Measurements from ENCODE around the gene C9orf72. TPM values are rescaled to one million over a fixed set of nuclear protein-coding genes. Genes with fewer than 3 reads are reported as not detected.

The C9orf72 gene
- total RNA-seq, 2 experiments from 2014 or later = 7.7 to 9.4 TPM

GRCh38 chr9:27537027-27537435 is 36.2 kb downstream of the C9orf72 start:
- no peak overlapping the region for H3K27ac Mint-ChIP-seq
- H3K36me3 Mint-ChIP-seq = no peaks in the 10 kb centered on the region
- no peaks in the 10 kb centered on the region for H3K27me3 Mint-ChIP-seq
- H3K9me3 Mint-ChIP-seq = no peaks in the 10 kb centered on the region
- no peak overlapping the region for H3K4me3 Mint-ChIP-seq
- H3K4me1 Mint-ChIP-seq = no peaks in the 10 kb centered on the region
- DNase-seq = no peak

DNA sequence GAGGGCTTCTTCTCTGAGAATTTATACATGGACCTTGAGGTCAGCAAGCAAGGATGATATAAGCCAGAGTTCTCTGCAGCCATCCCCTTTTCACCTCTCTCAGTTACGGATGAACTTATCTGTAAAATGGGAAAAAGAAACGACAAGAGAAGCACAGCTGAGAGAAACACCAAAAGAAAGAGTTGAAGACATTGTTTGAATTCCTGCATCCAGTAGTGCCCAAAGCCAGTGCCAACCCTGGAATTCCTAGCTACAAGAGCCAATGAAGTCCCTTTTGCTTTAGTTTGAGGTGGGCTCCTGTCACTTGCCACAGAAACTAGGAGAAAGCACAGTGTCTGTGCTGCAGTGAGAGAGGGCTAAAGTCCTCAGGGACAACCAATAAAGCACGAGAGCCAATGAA is 37.1 kb downstream of the C9orf72 start:
- no peaks in the 10 kb centered on the region for H3K27me3 Mint-ChIP-seq
- H3K9me3 Mint-ChIP-seq = no peaks in the 10 kb centered on the region
- H3K27ac Mint-ChIP-seq = no peak overlapping the region
- H3K4me3 Mint-ChIP-seq = no peak overlapping the region
- no peak for DNase-seq
- no peaks in the 10 kb centered on the region for H3K4me1 Mint-ChIP-seq
- no peaks in the 10 kb centered on the region for H3K36me3 Mint-ChIP-seq

DNA sequence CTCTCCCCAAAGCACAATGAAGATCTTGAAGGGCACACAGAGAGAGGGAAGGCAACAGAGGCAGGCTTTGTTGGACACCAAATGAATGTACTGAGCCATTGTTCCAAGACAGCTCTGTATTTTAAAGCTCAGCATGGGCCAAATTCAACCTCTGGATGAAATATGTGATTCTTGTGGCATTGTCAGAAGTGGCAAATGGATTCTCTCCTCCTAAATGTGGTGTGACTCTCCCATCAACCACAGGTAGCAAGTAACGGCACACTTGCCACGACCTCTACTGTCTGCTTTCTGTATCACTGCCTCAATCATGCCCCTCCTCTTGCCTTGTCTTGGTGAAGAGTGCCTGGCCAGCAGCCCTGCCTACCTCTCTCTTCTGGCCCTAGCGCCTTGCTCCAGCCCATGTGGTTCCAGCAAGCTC is 37.6 kb downstream of the C9orf72 start:
- no peak overlapping the region for H3K4me3 Mint-ChIP-seq
- no peak overlapping the region for H3K27ac Mint-ChIP-seq
- no peaks in the 10 kb centered on the region for H3K9me3 Mint-ChIP-seq
- no peaks in the 10 kb centered on the region for H3K4me1 Mint-ChIP-seq
- DNase-seq = no peak
- H3K36me3 Mint-ChIP-seq = no peaks in the 10 kb centered on the region
- H3K27me3 Mint-ChIP-seq = no peaks in the 10 kb centered on the region

DNA sequence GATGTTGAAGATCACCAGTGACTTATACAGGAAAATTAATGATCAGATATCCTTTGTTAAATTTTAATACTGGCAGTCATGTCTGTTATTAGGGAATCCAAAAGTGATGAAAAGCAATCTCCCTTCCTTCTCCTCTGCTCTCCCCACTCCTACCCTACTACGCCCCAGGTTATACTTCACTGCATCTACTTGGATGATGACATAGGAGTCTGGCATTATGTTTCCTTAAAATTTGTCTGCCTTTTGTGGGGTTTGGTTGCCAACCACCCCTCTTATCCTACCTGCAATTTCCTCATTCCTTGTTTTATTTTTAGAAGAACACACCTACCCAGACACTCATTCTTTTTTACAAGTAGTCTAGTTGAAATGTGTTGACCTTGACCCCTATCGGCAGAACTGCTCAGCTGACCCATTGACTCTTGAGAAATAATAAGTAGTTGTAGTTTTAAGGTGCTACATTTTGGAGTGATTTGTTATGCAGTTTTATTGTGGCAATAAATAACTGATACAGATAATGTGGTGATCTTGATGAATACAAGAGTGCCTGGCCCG is 38.5 kb downstream of the C9orf72 start:
- Mint-ChIP-seq H3K27me3 (no peaks in the 10 kb centered on the region), H3K27ac (no peak overlapping the region), H3K4me3 (no peak overlapping the region), H3K36me3 (no peaks in the 10 kb centered on the region), H3K9me3 (no peaks in the 10 kb centered on the region), H3K4me1 (no peaks in the 10 kb centered on the region)
- DNase-seq = no peak

GRCh38 chr9:27534131-27534530 is 39.1 kb downstream of the C9orf72 start:
- Mint-ChIP-seq H3K9me3 (no peaks in the 10 kb centered on the region), H3K27me3 (no peaks in the 10 kb centered on the region), H3K4me1 (no peaks in the 10 kb centered on the region), H3K36me3 (no peaks in the 10 kb centered on the region), H3K4me3 (no peak overlapping the region), H3K27ac (no peak overlapping the region)
- no peak for DNase-seq

GRCh38 chr9:27533311-27533710 is 40.0 kb downstream of the C9orf72 start:
- DNase-seq = no peak
- Mint-ChIP-seq H3K4me3 (no peak overlapping the region), H3K9me3 (no peaks in the 10 kb centered on the region), H3K4me1 (peaks cover 4% of the 10 kb centered on the region), H3K27me3 (no peaks in the 10 kb centered on the region), H3K27ac (no peak overlapping the region), H3K36me3 (no peaks in the 10 kb centered on the region)

- Mint-ChIP-seq H3K27ac (no peak overlapping the region), H3K36me3 (peaks cover 2% of the 10 kb centered on the region), H3K4me1 (peaks cover 8% of the 10 kb centered on the region), H3K4me3 (no peak overlapping the region), H3K9me3 (no peaks in the 10 kb centered on the region), H3K27me3 (peaks cover 12% of the 10 kb centered on the region)
- DNase-seq = no peak
These were observed 41.2 kb downstream of the C9orf72 start for GRCh38 chr9:27532046-27532445.

DNA sequence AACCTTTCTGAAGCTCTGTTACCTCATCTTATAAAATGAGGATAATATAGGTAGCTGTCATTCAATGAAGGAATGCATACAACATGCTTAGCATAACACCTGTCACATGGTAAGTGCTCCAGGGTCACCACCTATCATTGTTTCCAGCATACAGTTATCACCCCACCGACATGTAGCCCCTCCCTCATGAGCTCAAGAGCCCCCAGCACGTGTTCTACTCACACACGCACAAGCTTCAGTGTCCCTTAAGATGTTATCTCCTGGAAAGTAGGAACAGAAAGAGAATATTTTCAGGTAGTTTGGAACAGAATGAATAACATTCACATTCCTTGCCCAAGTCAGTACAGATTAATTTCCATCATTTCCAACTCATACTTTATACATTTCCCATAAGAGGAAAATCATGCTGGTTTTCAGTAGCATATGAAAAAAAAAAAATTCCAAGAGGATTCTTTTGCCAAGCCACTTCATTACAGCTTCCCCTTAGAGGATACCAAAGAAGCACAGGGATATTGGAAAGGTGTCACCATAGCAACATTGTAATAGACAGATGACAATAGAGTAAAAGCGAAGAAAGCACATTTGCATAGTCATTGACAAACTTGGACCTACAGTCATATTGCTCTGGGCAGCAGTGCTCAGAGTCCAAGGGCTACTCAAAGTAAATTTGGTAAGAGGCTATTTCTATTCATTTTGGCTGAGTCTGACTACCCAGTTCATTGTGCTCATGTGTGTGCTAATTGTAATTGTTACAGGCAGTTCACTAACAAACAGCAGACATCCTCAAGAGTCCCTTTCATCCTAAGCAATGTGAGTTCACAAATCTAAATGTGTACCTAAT is 42.1 kb downstream of the C9orf72 start:
- H3K36me3 Mint-ChIP-seq = peaks cover 2% of the 10 kb centered on the region
- H3K4me3 Mint-ChIP-seq = no peak overlapping the region
- peaks cover 20% of the 10 kb centered on the region for H3K27me3 Mint-ChIP-seq
- DNase-seq = no peak
- no peaks in the 10 kb centered on the region for H3K9me3 Mint-ChIP-seq
- H3K4me1 Mint-ChIP-seq = peaks cover 8% of the 10 kb centered on the region
- H3K27ac Mint-ChIP-seq = no peak overlapping the region

- Mint-ChIP-seq H3K4me3 (peak within 1 kb of the TSS; percentile 89), H3K9me3 (no peaks in the 10 kb centered on the region), H3K27me3 (peaks cover 20% of the 10 kb centered on the region), H3K4me1 (peaks cover 8% of the 10 kb centered on the region), H3K27ac (peak within 1 kb of the TSS; percentile 71), H3K36me3 (peaks cover 2% of the 10 kb centered on the region)
- peak; percentile 84 for DNase-seq
These were observed 43.7 kb downstream of the C9orf72 start, which contains the start of gene MOB3B for GRCh38 chr9:27529316-27530278. MOB3B (minus strand) TSS chr9:27529814; CDS start chr9:27455550, 74,264 bp downstream.

DNA sequence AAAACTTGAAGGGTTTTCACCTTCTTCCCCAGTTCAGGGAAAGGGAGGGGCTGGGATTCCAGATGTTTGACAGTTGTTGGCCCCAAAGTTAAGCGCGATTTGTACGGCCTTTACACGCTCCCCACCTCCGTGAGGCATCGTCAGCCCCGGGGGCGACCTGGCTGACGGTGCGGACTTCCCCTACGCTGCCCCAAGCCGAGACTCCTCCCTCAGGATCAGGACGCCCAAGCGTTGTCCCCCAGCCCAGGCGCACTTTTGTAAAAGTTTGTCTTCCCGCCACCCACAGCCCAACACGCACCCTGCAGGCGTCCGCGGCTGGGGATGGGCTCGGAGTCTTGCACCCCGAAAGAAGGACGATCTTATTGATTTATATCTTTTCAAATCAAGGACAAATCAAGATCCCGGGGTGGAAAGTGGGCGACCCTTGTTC is 44.4 kb downstream of the C9orf72 start:
- Mint-ChIP-seq H3K4me1 (peaks cover 8% of the 10 kb centered on the region), H3K4me3 (peak overlapping the region; percentile 89), H3K9me3 (no peaks in the 10 kb centered on the region), H3K36me3 (peaks cover 2% of the 10 kb centered on the region), H3K27ac (peak overlapping the region; percentile 71), H3K27me3 (peaks cover 20% of the 10 kb centered on the region)
- peak; percentile 69 for DNase-seq

DNA sequence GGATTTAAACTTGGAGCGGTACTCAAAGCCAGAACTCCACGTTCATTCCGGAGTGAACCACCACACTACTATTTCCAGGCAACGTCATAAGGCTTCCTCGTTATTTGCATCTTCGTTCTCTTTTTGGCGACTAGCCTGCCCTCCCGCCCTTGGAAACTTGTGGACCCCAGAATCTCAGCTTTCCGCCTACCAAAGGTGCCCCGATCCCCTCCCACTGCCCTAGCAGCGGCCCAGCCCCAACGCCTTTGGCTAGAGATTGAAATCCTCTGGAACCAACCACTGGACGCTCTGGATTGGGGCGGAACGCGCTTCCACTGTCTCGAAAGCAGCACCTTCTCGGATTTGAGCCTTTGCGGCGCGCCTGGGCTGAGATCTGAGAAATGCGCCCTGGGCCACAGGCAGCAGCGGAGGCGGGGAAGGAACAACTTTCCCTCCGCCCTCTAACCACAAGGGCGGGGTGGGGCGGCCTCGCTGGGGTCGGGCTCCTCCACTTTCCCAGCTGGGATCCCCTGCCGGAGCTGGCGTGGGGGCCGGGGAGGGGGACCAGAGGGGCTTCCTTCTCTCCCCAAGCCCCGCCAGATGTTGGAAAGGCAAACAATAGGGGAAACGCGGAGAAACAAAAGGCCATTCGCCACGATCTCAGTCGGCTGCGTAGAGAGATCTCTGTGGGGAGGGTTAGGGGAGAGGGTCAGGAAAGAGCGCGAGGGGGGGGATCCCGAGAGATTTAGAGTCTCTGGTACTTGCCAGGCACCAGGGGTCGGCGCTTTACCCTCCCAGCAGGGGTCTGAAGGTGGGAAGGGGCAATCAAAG is 45.0 kb downstream of the C9orf72 start:
- H3K27me3 Mint-ChIP-seq = peaks cover 20% of the 10 kb centered on the region
- peaks cover 2% of the 10 kb centered on the region for H3K36me3 Mint-ChIP-seq
- peaks cover 8% of the 10 kb centered on the region for H3K4me1 Mint-ChIP-seq
- H3K4me3 Mint-ChIP-seq = peak overlapping the region; percentile 89
- peak; percentile 70 for DNase-seq
- no peaks in the 10 kb centered on the region for H3K9me3 Mint-ChIP-seq
- H3K27ac Mint-ChIP-seq = peak overlapping the region; percentile 71

DNA sequence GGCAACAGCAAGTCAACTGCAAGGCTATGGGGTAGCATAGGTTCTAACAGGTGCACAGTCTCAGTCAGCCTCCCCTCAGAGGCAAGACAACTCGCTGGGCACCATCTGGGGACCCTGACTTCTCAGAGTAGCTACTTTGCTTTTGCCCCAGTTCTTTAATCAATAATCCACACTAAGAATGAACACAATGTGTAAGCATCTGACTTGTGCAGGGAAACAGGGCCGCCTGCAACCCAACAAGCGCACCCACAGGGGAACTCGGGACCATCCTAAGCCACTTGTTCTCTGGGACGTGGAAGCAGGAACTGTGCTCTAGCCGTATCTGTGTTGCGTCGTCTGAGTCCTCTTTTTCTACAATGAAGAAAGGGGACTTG is 45.6 kb downstream of the C9orf72 start:
- Mint-ChIP-seq H3K27ac (no peak overlapping the region), H3K27me3 (peaks cover 20% of the 10 kb centered on the region), H3K9me3 (no peaks in the 10 kb centered on the region), H3K4me3 (no peak overlapping the region), H3K36me3 (peaks cover 2% of the 10 kb centered on the region), H3K4me1 (peaks cover 8% of the 10 kb centered on the region)
- no peak for DNase-seq

- Mint-ChIP-seq H3K9me3 (no peaks in the 10 kb centered on the region), H3K36me3 (peaks cover 2% of the 10 kb centered on the region), H3K27me3 (peaks cover 20% of the 10 kb centered on the region), H3K27ac (no peak within 1 kb of the TSS), H3K4me1 (peaks cover 8% of the 10 kb centered on the region), H3K4me3 (no peak within 1 kb of the TSS)
- DNase-seq = no peak
These were observed 49.0 kb downstream of the C9orf72 start, which contains the start of gene IFNK for GRCh38 chr9:27524236-27524635. IFNK (plus strand) TSS chr9:27524290; CDS start chr9:27524337, 47 bp downstream.

DNA sequence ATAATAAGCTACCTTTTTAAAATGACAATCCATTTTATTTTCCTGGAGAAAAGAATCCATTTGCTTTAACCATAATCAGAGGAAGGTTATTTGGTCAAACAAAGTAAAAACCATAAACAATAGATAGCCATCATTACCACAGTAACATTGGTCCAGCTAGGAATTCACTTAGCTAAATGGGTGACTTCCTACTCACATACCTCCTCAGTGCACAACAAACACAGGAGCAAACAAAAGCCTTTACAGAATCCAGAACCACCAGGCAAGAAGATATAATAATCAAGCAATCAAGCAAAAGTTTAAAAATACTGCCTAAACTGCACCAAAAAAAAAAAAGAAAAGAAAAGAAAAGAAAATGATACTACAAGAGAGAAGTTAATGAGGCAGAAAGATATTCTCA is 50.1 kb downstream of the C9orf72 start:
- no peak for DNase-seq
- peaks cover 18% of the 10 kb centered on the region for H3K27me3 Mint-ChIP-seq
- H3K36me3 Mint-ChIP-seq = peaks cover 1% of the 10 kb centered on the region
- no peak overlapping the region for H3K27ac Mint-ChIP-seq
- H3K9me3 Mint-ChIP-seq = no peaks in the 10 kb centered on the region
- H3K4me3 Mint-ChIP-seq = no peak overlapping the region
- H3K4me1 Mint-ChIP-seq = peaks cover 2% of the 10 kb centered on the region

Data from activated naive CD8-positive, alpha-beta T cell treated with anti-CD3 and anti-CD28 coated beads for 36 hours (primary cell).